ENCODE measurements around the gene PATZ1.

PATZ1 gene

GRCh38 chr22:31367426-31367825 is 21.3 kb upstream of the PATZ1 start:
- H3K4me3 ChIP-seq (ENCODE audit: low read depth, low read length) = no peak overlapping the region
- POLR2A ChIA-PET = no interaction called here
- no peak for DNase-seq (ENCODE audit: low read depth, low spot score)
- CTCF ChIA-PET = no interaction called here
- TF ChIP-seq CTCF (IDR thresholded peaks at IDR 0.05; ENCODE audit: insufficient read depth, low read length, missing control alignments) = no peak

- H3K4me3 ChIP-seq (ENCODE audit: low read depth, low read length) = no peak overlapping the region
- CTCF ChIA-PET = no interaction called here
- DNase-seq (ENCODE audit: low read depth, low spot score) = no peak
- no peak for TF ChIP-seq CTCF (IDR thresholded peaks at IDR 0.05; ENCODE audit: insufficient read depth, low read length, missing control alignments)
- POLR2A ChIA-PET = no interaction called here
Measured at GRCh38 chr22:31363885-31364465, 17.8 kb upstream of the PATZ1 start.

GRCh38 chr22:31361743-31362142 is 15.6 kb upstream of the PATZ1 start:
- ChIA-PET POLR2A (no interaction called here), CTCF (no interaction called here)
- H3K4me3 ChIP-seq (ENCODE audit: low read depth, low read length) = no peak overlapping the region
- no peak for TF ChIP-seq CTCF (IDR thresholded peaks at IDR 0.05; ENCODE audit: insufficient read depth, low read length, missing control alignments)
- DNase-seq (ENCODE audit: low read depth, low spot score) = no peak

GRCh38 chr22:31360029-31360428 is 13.9 kb upstream of the PATZ1 start:
- ChIA-PET CTCF (interaction anchor here (1.0 to 1.2 kb wide), 2 partner anchors 12 to 15 kb away, joined by 3 read pairs; no protein-coding TSS in a partner anchor), POLR2A (interaction anchor here (0.6 kb wide), 1 partner anchor 160 kb away, joined by 3 read pairs; no protein-coding TSS in a partner anchor)
- no peak for TF ChIP-seq CTCF (IDR thresholded peaks at IDR 0.05; ENCODE audit: insufficient read depth, low read length, missing control alignments)
- DNase-seq (ENCODE audit: low read depth, low spot score) = no peak
- no peak overlapping the region for H3K4me3 ChIP-seq (ENCODE audit: low read depth, low read length)

GRCh38 chr22:31354515-31354914 is 8.4 kb upstream of the PATZ1 start:
- no peak overlapping the region for H3K4me3 ChIP-seq (ENCODE audit: low read depth, low read length)
- TF ChIP-seq CTCF (IDR thresholded peaks at IDR 0.05; ENCODE audit: insufficient read depth, low read length, missing control alignments) = no peak
- no peak for DNase-seq (ENCODE audit: low read depth, low spot score)
- ChIA-PET POLR2A (no interaction called here), CTCF (interaction anchor here (1.9 kb wide), 1 partner anchor 41 kb away, joined by 5 read pairs; no protein-coding TSS in a partner anchor)

- ChIA-PET CTCF (interaction anchor here (1.1 kb wide), 1 partner anchor 37 kb away, joined by 3 read pairs; no protein-coding TSS in a partner anchor), POLR2A (no interaction called here)
- DNase-seq (ENCODE audit: low read depth, low spot score) = no peak
- no peak for TF ChIP-seq CTCF (IDR thresholded peaks at IDR 0.05; ENCODE audit: insufficient read depth, low read length, missing control alignments)
- H3K4me3 ChIP-seq (ENCODE audit: low read depth, low read length) = no peak overlapping the region
Measured at GRCh38 chr22:31350410-31350863, 4.3 kb upstream of the PATZ1 start.
